ENCODE results near the gene HIVEP2. TPM values are rescaled to one million over a fixed set of nuclear protein-coding genes. Genes with fewer than 3 reads are reported as not detected.

HIVEP2 gene
- total and polyA plus RNA-seq, 9 donors, result 8.4 to 58.9 (median 32.1) TPM

GRCh38 chr6:142716097-142716496 is 228.9 kb downstream of the HIVEP2 start:
- H3K9me3 ChIP-seq, result no peaks in the 10 kb centered on the region
- H3K4me3 ChIP-seq, result no peak overlapping the region
- no peak overlapping the region for H3K27ac ChIP-seq
- DNase-seq, result no peak
- 43 to 55% (median 49%) methylated on average over 2 of the region's 2 CpGs for WGBS, 3 donors
- TF ChIP-seq, protein P1, sequence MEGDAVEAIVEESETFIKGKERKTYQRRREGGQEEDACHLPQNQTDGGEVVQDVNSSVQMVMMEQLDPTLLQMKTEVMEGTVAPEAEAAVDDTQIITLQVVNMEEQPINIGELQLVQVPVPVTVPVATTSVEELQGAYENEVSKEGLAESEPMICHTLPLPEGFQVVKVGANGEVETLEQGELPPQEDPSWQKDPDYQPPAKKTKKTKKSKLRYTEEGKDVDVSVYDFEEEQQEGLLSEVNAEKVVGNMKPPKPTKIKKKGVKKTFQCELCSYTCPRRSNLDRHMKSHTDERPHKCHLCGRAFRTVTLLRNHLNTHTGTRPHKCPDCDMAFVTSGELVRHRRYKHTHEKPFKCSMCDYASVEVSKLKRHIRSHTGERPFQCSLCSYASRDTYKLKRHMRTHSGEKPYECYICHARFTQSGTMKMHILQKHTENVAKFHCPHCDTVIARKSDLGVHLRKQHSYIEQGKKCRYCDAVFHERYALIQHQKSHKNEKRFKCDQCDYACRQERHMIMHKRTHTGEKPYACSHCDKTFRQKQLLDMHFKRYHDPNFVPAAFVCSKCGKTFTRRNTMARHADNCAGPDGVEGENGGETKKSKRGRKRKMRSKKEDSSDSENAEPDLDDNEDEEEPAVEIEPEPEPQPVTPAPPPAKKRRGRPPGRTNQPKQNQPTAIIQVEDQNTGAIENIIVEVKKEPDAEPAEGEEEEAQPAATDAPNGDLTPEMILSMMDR (IDR thresholded peaks at IDR 0.05), result no peak
- TF ChIP-seq EP300 (IDR thresholded peaks at IDR 0.05), result no peak
- TF ChIP-seq POLR2A (IDR thresholded peaks at IDR 0.05), result no peak
- H3K36me3 ChIP-seq, result no peaks in the 10 kb centered on the region
- no peaks in the 10 kb centered on the region for H3K4me1 ChIP-seq (ENCODE audit: insufficient read depth)
- no peaks in the 10 kb centered on the region for H3K27me3 ChIP-seq
- intact Hi-C loops (cut with DNase I), result no loop called here

DNA sequence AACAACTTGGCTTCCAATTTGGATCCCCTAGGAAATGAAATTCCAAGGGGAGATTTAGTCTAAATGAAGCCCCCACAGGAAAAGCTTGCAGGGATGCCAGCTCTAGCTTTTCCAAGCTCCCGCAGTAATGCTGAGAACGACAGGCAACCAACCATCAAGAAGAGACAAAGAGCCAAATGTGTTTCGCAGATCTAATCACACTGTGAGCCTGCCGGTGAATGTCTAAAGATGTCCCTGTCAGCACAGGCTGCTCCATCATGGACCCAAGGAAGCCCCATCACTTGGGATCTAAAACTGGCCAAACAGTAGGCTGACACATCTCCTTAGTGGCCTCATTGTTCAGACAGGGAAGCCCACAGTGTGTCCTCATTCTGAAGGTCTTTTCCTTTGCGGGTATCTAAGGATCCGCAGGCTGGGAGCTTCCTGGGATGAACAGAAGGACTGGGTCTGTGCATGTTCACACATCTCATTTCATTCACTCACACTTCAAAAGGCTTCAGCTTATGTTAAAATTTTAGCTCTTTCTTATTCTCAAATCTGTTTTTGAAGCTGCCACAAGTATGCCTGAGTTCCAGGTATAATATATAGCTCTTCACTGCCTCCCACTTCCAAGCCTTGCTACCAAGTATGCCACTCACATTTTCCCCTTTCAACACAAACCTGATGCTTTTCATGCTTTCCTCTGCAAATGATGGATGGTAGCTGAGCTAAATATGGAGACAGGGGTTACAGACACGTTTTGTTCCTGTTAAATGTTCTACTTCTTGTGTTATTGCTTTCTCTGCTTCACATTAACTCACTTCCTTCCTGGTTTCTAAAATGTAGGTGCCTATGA is 229.8 kb downstream of the HIVEP2 start:
- WGBS, 3 donors, result 69 to 76% (median 72%) methylated on average over 7 of the region's 7 CpGs
- H3K4me1 ChIP-seq (ENCODE audit: insufficient read depth), result no peaks in the 10 kb centered on the region

GRCh38 chr6:142713959-142714358 is 231.0 kb downstream of the HIVEP2 start:
- TF ChIP-seq POLR2A (IDR thresholded peaks at IDR 0.05) (no peak), EP300 (IDR thresholded peaks at IDR 0.05) (no peak)
- TF ChIP-seq, protein P1 (IDR thresholded peaks at IDR 0.05), result no peak
- intact Hi-C loops (cut with DNase I), result no loop called here

More for the DNA sequence above, 229.8 kb downstream of the HIVEP2 start:
- no peak overlapping the region for H3K4me3 ChIP-seq
- intact Hi-C loops (cut with DNase I), result no loop called here
- H3K27ac ChIP-seq, result no peak overlapping the region
- no peaks in the 10 kb centered on the region for H3K36me3 ChIP-seq
- DNase-seq, result no peak
- no peak for TF ChIP-seq POLR2A (IDR thresholded peaks at IDR 0.05)
- no peak for TF ChIP-seq EP300 (IDR thresholded peaks at IDR 0.05)
- TF ChIP-seq, protein P1 (IDR thresholded peaks at IDR 0.05), result no peak
- no peaks in the 10 kb centered on the region for H3K27me3 ChIP-seq
- no peaks in the 10 kb centered on the region for H3K9me3 ChIP-seq

DNA sequence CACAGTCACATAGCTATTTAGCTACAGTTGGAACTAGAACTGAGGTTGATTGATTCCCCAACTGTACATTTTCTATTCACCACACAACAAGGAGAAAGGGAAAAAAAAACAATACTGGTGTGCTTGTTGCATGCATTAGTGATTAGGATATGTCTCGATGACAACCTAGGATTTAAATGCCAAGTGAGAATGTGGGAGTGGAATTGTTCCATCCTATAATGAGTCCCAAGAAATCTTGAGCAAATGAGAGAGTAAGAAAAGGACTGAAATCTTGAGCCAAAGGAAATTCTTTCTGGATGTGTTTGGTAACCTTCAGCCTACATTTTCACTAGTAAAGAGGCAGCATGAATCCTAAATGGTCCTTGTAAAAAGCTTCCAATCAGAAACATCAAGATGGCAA is 232.7 kb downstream of the HIVEP2 start:
- Histone ChIP-seq H3K4me3 (no peak overlapping the region), H3K9me3 (no peaks in the 10 kb centered on the region), H3K4me1 (ENCODE audit: insufficient read depth) (no peaks in the 10 kb centered on the region), H3K27me3 (no peaks in the 10 kb centered on the region), H3K27ac (no peak overlapping the region), H3K36me3 (no peaks in the 10 kb centered on the region)
- no peak for DNase-seq
- intact Hi-C loops (cut with DNase I), result no loop called here
- TF ChIP-seq POLR2A (IDR thresholded peaks at IDR 0.05) (no peak), EP300 (IDR thresholded peaks at IDR 0.05) (no peak)
- TF ChIP-seq, protein P1 (IDR thresholded peaks at IDR 0.05), result no peak
- WGBS, 3 donors, result 41 to 51% (median 51%) methylated on average over 1 of the region's 1 CpG

More at GRCh38 chr6:142713959-142714358, 231.0 kb downstream of the HIVEP2 start:
- DNase-seq, result no peak
- Histone ChIP-seq H3K4me1 (ENCODE audit: insufficient read depth) (no peaks in the 10 kb centered on the region), H3K9me3 (no peaks in the 10 kb centered on the region), H3K4me3 (no peak overlapping the region), H3K27me3 (no peaks in the 10 kb centered on the region), H3K36me3 (no peaks in the 10 kb centered on the region), H3K27ac (no peak overlapping the region)
- WGBS, 3 donors, result 74 to 78% (median 75%) methylated on average over 4 of the region's 4 CpGs
